Immature natural killer cell (primary cell): Measurements from ENCODE around the gene CNTN5. TPM values are rescaled to one million over a fixed set of nuclear protein-coding genes. Genes with fewer than 3 reads are reported as not detected.

ENCODE experiments used
- DNase-seq, 3 donors: peaks; one replicate each; pipeline ENCODE4 v3.0.0; 2022; ENCODE audit warnings: mixed read lengths in 1 of 3
- H3K27ac Mint-ChIP-seq, 6 donors: one replicate each; pipeline ENCODE4 v1.8.0; 2020; ENCODE audit warnings: mixed read lengths in 6 of 6, mild to moderate bottlenecking in 5 of 6, inconsistent platforms in 4 of 6, moderate library complexity in 3 of 6
- H3K27me3 Mint-ChIP-seq, 3 donors: one replicate each; pipeline ENCODE4 v1.8.0; 2020 to 2021; ENCODE audit warnings: low read depth in 3 of 3, mild to moderate bottlenecking in 3 of 3, mixed read lengths in 3 of 3, moderate library complexity in 3 of 3, inconsistent platforms in 1 of 3
- H3K36me3 Mint-ChIP-seq, 3 donors: one replicate each; pipeline ENCODE4 v1.8.0; 2020; ENCODE audit warnings: mixed read lengths in 3 of 3, inconsistent platforms in 2 of 3, mild to moderate bottlenecking in 2 of 3
- H3K4me1 Mint-ChIP-seq, 2 donors: one replicate each; pipeline ENCODE4 v1.8.0; 2020; ENCODE audit warnings: inconsistent platforms in 2 of 2, mild to moderate bottlenecking in 2 of 2, mixed read lengths in 2 of 2, moderate library complexity in 1 of 2
- H3K4me3 Mint-ChIP-seq, 5 donors: one replicate each; pipeline ENCODE4 v1.8.0; 2020; ENCODE audit warnings: mild to moderate bottlenecking in 5 of 5, mixed read lengths in 5 of 5, inconsistent platforms in 3 of 5, moderate library complexity in 3 of 5
- H3K9me3 Mint-ChIP-seq, 6 donors: one replicate each; pipeline ENCODE4 v1.8.0; 2020; ENCODE audit warnings: mild to moderate bottlenecking in 6 of 6, mixed read lengths in 6 of 6, inconsistent platforms in 4 of 6, moderate library complexity in 3 of 6
- polyA plus RNA-seq, 3 donors: library from polyadenylated mRNA; unstranded; fragments of 300-500 nt; fragmentation: Illumina TruSeq; gene quantifications; one replicate each; pipeline ENCODE4 v1.2.3, GENCODE V29; 2021

CNTN5 gene
- polyA plus RNA-seq, 3 donors from 2014 or later: not detected

DNA sequence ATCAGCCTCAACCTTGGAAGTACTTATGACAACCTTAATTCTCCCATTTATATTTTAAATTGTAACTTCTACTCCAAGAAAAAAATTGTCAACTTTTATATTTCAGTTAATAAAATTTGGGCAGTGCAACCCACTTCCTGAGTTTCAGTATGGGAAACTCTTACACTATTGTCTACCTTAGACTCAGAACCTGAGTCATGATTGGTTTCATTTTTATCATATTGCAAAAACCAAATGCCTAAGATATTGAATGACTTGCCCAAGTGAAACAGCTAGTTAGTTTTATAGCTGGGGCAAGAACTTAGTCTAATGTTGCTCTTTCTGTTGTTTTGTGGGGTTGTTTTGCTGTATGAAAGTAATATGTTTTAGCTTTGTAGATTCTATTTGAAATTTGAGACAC is 1332.3 kb downstream of the CNTN5 start:
- Mint-ChIP-seq H3K4me3 (no peak overlapping the region), H3K4me1 (no peaks in the 10 kb centered on the region), H3K27ac (no peak overlapping the region), H3K36me3 (no peaks in the 10 kb centered on the region), H3K9me3 (peaks cover 3 to 33% (median 12%) of the 10 kb centered on the region in 6 donors), H3K27me3 (peaks cover 0 to 4% (median 0%) of the 10 kb centered on the region in 3 donors)
- no peak for DNase-seq

DNA sequence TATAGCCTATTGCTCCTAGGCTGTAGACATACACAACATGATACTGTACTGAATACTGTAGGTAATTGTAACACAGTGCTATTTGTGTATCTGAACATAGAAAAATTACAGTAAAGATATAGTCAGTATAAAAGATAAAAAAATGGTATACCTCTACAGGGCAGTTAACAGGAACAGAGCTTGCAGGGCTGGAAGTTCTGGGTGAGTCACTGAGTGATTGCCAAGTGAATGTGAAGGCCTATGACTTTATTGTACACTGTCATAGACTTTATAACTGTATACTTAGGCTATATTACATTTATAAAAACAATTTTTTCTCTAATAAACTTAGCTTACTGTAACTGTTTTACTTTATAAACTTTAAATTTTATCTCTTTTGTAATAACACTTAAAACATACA is 1334.0 kb downstream of the CNTN5 start:
- Mint-ChIP-seq H3K4me3 (no peak overlapping the region), H3K9me3 (peaks cover 5 to 32% (median 8%) of the 10 kb centered on the region in 6 donors), H3K27me3 (peaks cover 0 to 4% (median 0%) of the 10 kb centered on the region in 3 donors), H3K27ac (no peak overlapping the region), H3K4me1 (no peaks in the 10 kb centered on the region), H3K36me3 (no peaks in the 10 kb centered on the region)
- DNase-seq: no peak

DNA sequence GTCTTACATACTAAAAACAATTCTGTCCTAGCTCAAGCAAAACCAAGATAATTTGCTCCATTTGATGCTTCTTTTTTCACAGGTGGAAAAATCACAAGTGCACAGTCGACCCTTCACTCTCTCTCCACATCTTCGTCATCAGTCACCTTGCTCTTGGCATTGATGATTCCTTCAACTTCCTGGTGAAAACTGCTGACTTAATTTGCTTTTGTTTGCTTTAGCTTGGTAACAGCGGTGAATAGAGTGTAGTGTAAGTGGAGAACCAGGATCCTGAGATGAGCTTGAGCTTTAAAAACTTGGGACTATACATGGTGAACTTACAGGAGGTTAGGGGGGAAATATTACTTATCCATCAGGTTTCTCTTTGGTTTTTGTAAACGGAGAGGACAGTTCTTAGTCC is 1335.3 kb downstream of the CNTN5 start:
- peaks cover 4 to 32% (median 6%) of the 10 kb centered on the region in 6 donors for H3K9me3 Mint-ChIP-seq
- DNase-seq: no peak
- H3K4me3 Mint-ChIP-seq: no peak overlapping the region
- H3K36me3 Mint-ChIP-seq: no peaks in the 10 kb centered on the region
- no peaks in the 10 kb centered on the region for H3K4me1 Mint-ChIP-seq
- no peak overlapping the region for H3K27ac Mint-ChIP-seq
- no peaks in the 10 kb centered on the region for H3K27me3 Mint-ChIP-seq

DNA sequence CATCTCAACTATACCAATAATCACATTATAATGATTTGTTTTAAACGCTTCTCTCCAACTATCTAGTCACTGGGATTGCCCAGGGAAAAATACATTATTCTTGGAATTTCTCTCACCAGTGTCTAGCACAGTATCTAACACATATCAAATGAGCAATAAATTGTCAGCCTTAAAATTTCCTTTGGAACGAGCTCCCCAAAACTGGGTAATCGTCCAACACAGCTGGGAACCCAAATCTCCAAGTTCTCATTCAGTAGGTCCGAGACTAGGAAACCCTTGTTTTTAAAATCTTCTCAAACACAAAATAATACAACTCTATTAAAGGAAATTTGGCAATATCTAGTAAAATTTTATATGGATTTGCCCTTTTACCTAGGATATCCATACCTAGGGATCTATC is 1338.5 kb downstream of the CNTN5 start:
- no peak for DNase-seq
- no peaks in the 10 kb centered on the region for H3K4me1 Mint-ChIP-seq
- H3K27me3 Mint-ChIP-seq: no peaks in the 10 kb centered on the region
- peaks cover 0 to 33% (median 17%) of the 10 kb centered on the region in 6 donors for H3K9me3 Mint-ChIP-seq
- no peaks in the 10 kb centered on the region for H3K36me3 Mint-ChIP-seq
- no peak overlapping the region for H3K27ac Mint-ChIP-seq
- H3K4me3 Mint-ChIP-seq: no peak overlapping the region

DNA sequence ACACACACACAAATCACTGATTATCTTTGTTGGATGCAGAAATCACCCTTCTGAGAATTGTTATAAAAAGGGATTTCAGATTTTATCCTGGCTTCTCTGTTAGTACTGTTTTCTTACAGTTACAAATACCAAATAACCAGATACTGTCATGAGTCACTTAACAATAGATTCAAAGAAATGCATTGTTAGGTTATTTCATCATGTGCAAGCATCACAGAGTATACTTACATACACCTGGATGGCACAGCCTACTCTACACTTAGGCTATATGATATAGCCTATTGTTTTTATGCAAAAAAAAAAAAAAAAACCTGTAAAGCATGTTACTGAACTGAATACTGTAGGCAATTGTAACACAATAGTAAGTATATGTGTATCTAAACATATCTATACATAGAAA is 1347.1 kb downstream of the CNTN5 start:
- peaks cover 0 to 3% (median 0%) of the 10 kb centered on the region in 3 donors for H3K27me3 Mint-ChIP-seq
- H3K27ac Mint-ChIP-seq: no peak overlapping the region
- H3K4me3 Mint-ChIP-seq: no peak overlapping the region
- H3K36me3 Mint-ChIP-seq: no peaks in the 10 kb centered on the region
- DNase-seq: no peak
- peaks cover 0 to 42% (median 25%) of the 10 kb centered on the region in 6 donors for H3K9me3 Mint-ChIP-seq
- H3K4me1 Mint-ChIP-seq: no peaks in the 10 kb centered on the region

DNA sequence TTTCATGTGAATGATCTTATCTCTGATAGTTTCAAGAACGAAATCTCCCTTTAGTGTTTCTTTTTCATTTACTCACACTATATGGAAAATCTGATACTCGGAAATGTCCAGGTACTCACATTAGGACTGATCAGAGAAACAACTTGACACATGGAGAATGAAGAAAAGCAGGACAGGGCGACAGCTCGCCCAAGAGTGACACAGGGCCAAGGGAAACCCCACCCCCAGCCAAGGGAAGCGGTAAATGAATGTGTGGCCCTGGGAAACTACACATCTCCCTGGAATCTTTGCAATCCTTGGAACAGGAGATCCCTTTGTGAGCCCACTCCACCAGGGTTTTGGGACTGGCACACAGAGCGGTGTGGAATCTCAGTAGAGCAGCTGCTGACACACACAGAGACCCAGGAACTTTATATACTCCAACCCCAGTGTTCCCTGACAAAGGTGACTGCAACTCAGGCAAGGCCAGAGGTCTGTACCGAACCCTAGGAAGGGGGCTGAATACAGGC is 1362.7 kb downstream of the CNTN5 start:
- Mint-ChIP-seq H3K27me3 (no peaks in the 10 kb centered on the region), H3K36me3 (no peaks in the 10 kb centered on the region), H3K27ac (no peak overlapping the region), H3K4me1 (no peaks in the 10 kb centered on the region), H3K9me3 (peaks cover 9 to 46% (median 20%) of the 10 kb centered on the region in 6 donors), H3K4me3 (no peak overlapping the region)
- DNase-seq: no peak

DNA sequence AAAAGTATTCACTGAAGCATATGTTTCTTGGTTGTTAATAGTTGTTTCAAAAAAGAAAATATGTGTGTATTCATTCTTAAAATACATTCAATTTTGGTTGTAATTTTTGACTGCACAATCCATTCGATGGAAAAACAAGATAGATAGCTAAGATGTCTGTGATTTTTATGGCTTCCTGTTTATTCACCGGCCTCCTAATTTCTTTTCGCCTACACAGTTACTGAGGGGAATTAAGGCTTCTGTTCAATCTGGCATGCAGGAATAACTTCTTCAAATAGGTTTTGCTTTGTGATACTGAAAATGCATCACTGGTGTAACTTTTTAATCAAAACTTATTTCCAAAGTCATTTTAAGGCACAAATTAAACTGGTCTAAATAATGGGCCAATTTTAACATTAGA is 1375.5 kb downstream of the CNTN5 start:
- no peak overlapping the region for H3K27ac Mint-ChIP-seq
- H3K9me3 Mint-ChIP-seq: peaks cover 7 to 35% (median 15%) of the 10 kb centered on the region in 6 donors
- no peaks in the 10 kb centered on the region for H3K36me3 Mint-ChIP-seq
- no peak for DNase-seq
- no peaks in the 10 kb centered on the region for H3K4me1 Mint-ChIP-seq
- H3K4me3 Mint-ChIP-seq: no peak overlapping the region
- no peaks in the 10 kb centered on the region for H3K27me3 Mint-ChIP-seq

DNA sequence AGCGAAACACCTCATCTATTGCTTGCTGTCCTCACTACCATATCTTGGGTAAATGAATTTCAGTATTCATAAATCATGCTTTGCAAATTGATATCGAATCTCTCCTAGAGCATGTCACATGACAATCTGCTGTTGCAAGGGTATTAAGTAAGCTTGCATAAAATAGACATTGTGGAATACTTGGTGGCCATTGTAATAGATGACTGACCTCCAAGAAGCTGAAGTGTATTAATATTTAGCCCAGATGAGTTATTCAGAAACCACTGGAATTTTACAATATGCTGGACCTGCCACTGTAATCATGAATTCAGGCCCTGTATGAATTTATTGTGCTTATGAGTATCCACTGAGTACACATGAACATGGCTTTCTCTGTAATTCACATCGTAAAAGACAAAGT is 1376.7 kb downstream of the CNTN5 start:
- Mint-ChIP-seq H3K4me3 (no peak overlapping the region), H3K4me1 (no peaks in the 10 kb centered on the region), H3K9me3 (peaks cover 7 to 38% (median 14%) of the 10 kb centered on the region in 6 donors), H3K36me3 (no peaks in the 10 kb centered on the region), H3K27ac (no peak overlapping the region), H3K27me3 (peaks cover 0 to 2% (median 0%) of the 10 kb centered on the region in 3 donors)
- no peak for DNase-seq

DNA sequence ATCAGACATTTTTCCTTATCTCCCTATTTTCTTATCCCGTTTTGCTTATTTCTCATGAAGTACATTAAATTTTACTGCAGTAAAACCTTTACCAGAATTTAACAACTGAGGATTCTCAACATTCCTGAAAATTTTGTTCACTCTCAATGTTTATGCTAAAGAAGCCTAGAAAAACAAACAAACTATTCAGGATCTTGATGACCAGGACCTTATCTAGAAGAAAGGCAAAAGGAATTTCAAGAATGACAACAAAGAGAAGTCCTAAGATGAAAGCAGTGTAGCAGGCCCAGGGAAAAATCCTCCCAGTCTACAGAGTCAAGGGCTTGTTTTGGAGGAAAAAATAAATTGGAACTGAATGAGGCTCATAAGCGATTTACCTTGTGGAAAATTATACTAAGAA is 1383.1 kb downstream of the CNTN5 start:
- Mint-ChIP-seq H3K27me3 (peaks cover 0 to 2% (median 1%) of the 10 kb centered on the region in 3 donors), H3K4me1 (no peaks in the 10 kb centered on the region), H3K27ac (no peak overlapping the region), H3K4me3 (no peak overlapping the region), H3K9me3 (peaks cover 8 to 62% (median 29%) of the 10 kb centered on the region in 6 donors), H3K36me3 (no peaks in the 10 kb centered on the region)
- no peak for DNase-seq

DNA sequence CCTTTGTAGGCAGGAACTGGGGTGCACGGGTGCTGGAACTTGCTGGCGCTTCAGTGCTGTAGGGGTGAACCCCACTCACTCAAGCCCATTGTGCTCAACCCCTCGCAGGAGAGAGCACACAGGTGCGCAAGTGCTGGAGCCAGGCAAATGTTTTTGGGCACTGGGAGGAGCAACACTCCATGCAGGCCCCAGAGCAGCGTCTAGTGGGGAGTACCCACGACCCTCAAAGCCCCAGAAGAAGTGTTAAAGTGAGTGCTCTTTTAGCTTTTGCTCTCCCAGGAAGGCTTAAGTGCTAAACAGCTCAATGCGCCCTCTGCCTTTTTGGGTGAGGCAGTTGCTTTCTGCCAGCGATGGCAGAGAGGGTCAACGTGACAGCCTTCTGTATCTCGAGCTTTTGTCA is 1384.2 kb downstream of the CNTN5 start:
- Mint-ChIP-seq H3K27me3 (peaks cover 0 to 2% (median 1%) of the 10 kb centered on the region in 3 donors), H3K4me3 (no peak overlapping the region), H3K36me3 (no peaks in the 10 kb centered on the region), H3K4me1 (no peaks in the 10 kb centered on the region), H3K27ac (no peak overlapping the region), H3K9me3 (peaks cover 9 to 53% (median 29%) of the 10 kb centered on the region in 6 donors)
- no peak for DNase-seq
